Activated T-helper 9 cell treated with anti-CD3 and anti-CD28 coated beads, Interleukin-2, amount 50 U/mL, for 16 hours (primary cell): ENCODE results near the gene SSR3.
A peak's percentile ranks its signal among the peaks of the same experiment; 100 is the strongest.
"Not testable (repeated sequence)": the region's sequence is repeated elsewhere in the genome, so short reads cannot be mapped to it uniquely, and the experiment has no call there.

Experiments
- DNase-seq: peaks from one replicate; pipeline ENCODE4 v3.0.0-alpha.2; 2020; ENCODE audit warnings: low read depth

Gene SSR3

GRCh38 chr3:156554842-156555687 is at the start of gene SSR3:
Gene SSR3 (minus strand): TSS chr3:156555117. CDS start chr3:156555089, 28 bp downstream.
- DNase-seq = peak; percentile 99

DNA sequence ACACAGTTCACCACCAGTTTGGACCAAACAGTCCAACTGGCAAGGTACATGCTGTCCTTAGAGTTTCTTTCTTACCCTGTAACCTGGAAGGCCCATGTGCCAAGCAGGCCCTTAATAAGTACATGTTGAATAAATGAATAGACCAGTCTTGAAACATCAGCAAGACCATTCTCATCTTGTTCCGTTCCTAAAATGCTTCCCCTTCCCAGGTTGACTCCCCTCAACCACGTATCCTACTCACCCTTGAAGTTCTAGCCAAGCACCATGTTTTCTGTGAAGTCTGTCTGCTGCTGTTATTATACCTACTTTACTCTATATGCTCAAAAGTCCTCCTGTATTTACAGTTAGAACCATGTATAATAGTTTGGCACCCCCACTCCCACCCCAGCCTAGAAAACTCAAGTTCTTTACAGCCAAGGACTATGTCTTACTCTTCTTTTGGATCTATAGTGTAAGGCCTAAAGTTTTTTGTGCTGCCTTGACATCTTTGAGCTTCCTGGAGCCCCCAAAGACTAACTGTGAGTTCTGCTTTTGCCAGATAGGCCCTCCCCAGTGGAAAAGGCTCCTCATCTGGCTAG is 49.2 kb upstream of the SSR3 start:
- DNase-seq = no peak

DNA sequence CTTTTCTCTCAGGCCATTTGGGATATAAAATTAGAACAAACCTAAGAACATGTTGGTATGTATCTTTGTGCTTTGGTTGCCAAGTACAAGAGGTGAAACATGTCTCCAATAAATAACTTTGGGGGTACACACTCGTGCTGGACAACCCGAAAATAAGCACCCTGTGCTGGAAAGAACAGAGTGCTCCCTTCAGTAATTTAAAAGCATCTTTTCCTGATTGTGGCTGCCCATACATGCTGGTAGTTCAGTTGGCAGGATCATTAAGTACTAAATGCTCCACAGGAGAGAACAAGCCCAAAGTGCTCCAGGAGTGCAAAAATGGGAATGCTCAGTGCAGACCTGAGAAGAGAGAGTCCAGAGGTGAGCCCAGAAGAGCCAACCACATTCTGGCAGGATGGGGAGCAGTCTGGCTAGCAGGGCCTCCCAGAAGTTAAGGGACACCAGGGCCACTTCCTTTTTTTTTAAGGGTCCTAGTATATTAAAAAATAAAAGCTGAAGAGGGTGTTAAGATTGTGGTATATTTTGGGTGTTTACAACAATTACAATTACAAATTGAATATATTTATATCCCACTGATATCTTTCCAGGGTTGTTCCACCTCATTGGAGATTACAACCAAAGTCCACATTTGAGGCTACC is 48.6 kb upstream of the SSR3 start:
- DNase-seq = no peak

- no peak for DNase-seq
Observed at GRCh38 chr3:156602424-156602823, 47.5 kb upstream of the SSR3 start.

DNA sequence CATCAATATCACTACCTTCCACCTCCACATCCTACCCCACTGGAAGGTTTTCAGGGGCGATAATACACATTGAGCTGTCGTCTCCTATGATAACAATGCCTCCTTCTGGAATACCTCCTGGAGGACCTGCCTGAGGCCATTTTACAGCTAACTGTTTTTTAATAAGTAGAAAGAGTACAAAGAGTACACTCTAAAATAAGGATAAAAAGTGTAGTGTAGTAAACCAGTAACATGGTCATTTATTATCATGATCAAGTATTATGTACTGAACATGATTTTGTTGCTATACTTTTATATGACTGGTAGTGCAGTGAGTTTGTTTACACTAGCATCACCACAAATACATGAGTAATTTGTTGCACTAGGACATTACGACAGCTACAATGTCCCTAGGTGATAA is 46.6 kb upstream of the SSR3 start:
- no peak for DNase-seq

- no peak for DNase-seq
Observed at GRCh38 chr3:156600834-156601233, 45.9 kb upstream of the SSR3 start.

- no peak for DNase-seq
Observed at GRCh38 chr3:156599089-156599874, 44.4 kb upstream of the SSR3 start.

GRCh38 chr3:156598413-156598812 is 43.5 kb upstream of the SSR3 start:
- no peak for DNase-seq

DNA sequence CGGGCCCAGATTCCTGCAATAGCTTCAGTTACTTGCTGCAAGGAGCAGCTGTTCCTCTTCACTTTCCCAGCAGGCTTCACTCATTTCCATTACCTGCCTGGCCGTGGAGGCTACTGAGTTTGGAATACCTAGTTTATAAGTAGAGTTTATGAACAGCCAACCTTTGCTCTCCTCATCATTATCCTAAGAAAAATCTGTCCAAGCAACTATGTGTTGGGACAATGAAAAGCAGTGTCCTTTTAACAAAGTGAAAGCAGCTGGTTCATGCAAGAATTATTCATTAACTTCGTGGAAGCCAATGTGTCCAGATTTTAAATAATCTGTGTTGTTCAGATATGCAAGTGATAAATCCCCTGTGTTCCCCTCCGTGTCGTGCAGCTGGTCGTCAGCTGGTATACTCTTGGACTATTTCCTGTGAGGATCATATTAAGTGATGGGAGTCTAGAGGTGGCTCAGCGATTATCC is 39.3 kb upstream of the SSR3 start:
- DNase-seq = no peak

DNA sequence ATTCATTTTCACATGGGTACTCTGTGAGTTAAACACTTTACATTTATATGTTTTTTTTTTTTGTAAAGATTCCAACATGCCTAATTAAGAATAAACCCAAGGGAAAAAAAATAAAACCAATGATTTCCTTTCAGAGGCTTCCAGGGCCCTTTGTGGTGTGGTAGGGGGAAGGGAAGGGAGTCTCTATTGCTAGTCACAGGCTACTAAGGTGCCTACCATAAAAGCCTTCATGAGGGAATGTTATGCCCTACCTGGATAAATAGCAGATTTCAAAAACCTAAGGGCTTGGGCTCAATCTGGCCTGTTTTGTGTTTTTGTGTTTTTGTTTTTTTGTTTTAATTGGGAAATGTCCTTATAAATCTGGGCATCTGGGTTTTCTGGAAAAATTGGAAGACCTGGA is 38.9 kb upstream of the SSR3 start:
- no peak for DNase-seq

DNA sequence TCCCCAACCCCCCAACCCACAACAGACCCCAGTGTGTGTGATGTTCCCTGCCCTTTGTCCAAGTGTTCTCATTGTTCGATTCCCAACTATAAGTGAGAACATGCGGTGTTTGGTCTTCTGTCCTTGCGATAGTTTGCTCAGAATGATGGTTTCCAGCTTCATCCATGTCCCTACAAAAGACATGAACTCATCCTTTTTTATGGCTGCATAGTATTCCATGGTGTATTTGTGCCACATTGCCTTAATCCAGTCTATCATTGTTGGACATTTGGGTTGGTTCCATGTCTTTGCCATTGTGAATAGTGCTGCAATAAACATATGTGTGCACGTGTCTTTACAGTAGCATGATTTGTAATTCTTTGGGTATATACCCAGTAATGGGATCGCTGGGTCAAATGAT is 34.9 kb upstream of the SSR3 start:
- DNase-seq = not testable (repeated sequence)

DNA sequence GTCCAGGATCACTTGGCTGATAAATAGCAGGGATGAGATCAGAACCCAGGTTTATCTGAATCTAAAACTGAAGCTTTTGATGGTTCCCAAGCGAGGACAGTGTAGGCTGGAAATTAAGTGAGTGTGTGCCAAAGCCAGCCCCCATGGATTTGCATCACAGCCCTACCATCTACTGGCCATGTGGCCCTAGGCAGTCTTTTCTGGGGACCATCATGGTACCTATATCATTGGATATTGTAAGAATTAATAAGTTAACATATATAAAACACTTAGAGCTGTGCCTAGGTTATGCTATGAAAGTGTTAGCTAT is 32.8 kb upstream of the SSR3 start:
- DNase-seq = no peak

GRCh38 chr3:156586905-156587759 is 32.2 kb upstream of the SSR3 start:
- DNase-seq = no peak

DNA sequence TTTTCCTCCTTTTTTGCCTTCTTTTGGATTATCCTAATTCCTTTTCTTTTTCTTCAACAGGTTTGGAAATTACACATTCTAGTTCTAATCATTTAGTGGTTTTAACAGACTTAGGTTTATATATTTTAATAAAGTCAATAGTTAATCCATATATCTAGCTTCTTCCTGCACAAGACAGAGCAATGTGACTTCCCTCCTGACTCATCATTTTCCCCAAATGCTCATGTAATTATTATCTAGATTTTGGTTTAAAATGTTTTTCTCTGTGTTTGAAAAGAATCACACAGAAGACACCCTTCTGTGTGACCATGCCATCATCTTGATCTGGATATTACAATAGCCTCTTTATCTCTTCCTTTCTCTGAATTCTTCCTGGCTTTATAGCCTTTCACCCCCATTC is 28.6 kb upstream of the SSR3 start:
- DNase-seq = no peak

GRCh38 chr3:156582532-156583183 is 27.7 kb upstream of the SSR3 start:
- no peak for DNase-seq

DNA sequence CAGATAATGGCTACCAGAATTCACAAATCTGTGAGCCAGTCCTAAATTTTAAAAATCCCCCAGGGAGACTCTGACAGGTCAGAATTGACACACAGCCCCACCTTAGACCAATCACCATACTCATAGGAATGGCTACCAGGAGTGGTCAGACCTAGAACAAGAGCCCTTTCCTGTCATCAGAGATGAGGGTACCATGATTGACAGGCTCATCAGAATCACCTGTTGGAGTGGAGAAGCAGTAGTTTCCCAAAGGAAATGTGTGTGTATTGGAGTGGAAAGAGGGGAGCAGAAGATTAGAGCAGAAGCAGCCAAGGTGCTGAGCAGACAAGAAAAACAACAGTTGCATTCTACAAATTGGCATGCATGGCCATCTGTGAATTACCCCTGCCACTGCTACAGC is 27.0 kb upstream of the SSR3 start:
- DNase-seq = no peak

GRCh38 chr3:156581033-156581432 is 26.1 kb upstream of the SSR3 start:
- no peak for DNase-seq

DNA sequence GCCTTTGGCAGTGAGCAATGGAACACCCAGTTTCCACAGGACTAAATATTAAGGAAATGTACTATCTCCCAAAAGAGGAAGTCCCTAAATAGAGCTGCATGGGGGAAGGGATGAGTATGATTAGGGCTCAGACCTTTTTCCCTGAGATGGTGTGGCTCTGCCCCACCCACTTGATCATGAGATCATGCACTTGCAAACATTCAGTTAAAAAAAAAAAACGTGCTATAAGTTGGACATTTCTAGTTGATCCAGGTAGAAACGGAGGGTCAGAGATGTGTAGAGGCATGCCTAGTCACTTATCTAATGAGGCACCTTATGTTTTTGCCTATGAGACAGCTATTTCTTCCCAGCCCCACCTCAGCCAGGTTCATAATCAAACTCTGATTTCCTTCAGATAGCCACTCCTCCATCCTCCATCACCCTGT is 24.5 kb upstream of the SSR3 start:
- no peak for DNase-seq

DNA sequence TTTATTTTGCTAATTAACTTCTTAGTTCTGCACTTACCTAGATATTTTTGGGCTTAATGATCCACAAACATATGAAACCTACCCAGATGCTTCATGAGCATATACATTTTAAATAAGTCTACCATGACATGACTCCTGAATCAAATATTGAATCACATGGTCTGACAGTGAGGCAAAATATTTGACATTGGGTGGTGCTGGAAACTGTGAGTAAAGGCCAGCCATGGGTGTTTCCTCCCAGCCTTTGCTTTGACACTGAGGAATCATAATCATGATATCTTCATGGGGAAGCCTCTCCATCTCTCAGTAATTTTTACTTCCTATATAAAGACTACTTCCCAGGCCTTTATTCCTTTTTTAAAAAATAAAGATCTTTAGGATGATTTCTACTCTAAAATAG is 22.8 kb upstream of the SSR3 start:
- DNase-seq = no peak

GRCh38 chr3:156576651-156577348 is 21.9 kb upstream of the SSR3 start:
- DNase-seq = no peak
